H1 (cell line): Measurements from ENCODE around the gene S100A13.

Experiments used
- CBX8 ChIP-seq: fragments of 300-800, 300-1000 bp; sonication (generic); IDR thresholded peaks from 2 replicates; pipeline ENCODE4 v1.7.1; 2016; ENCODE audit warnings: low read depth, low read length, borderline replicate concordance
- EGR1 ChIP-seq: IDR thresholded peaks from 2 replicates; pipeline ENCODE4 v1.6.1; 2011; ENCODE audit warnings: low read depth, low read length, borderline replicate concordance
- EZH2 ChIP-seq: fragments of 200-600 bp; sonication (generic); IDR thresholded peaks from 2 replicates; pipeline ENCODE4 v1.7.1; 2012; ENCODE audit warnings: low read depth, mild to moderate bottlenecking, moderate library complexity, low read length, inconsistent platforms; ENCODE audit not compliant: severe bottlenecking
- FOSL1 ChIP-seq: IDR thresholded peaks from 2 replicates; pipeline ENCODE4 v1.6.1; 2011; ENCODE audit warnings: mild to moderate bottlenecking, low read depth, low read length, moderate library complexity; ENCODE audit not compliant: insufficient read depth
- MAFK ChIP-seq: IDR thresholded peaks from 2 replicates; pipeline ENCODE4 v1.6.1; 2012; ENCODE audit warnings: low read depth, mild to moderate bottlenecking, improper control_type of control experiment, low read length
- MAX ChIP-seq: IDR thresholded peaks from 2 replicates; pipeline ENCODE4 v1.6.1; 2012; ENCODE audit warnings: inconsistent platforms
- POLR2A ChIP-seq, 2 experiments: IDR thresholded peaks; 1 replicate in 1 of 2; 2 replicates in 1 of 2; pipeline ENCODE4 v1.6.1; 2011; ENCODE audit warnings: low read depth in 2 of 2, low read length in 2 of 2, mild to moderate bottlenecking in 2 of 2; ENCODE audit errors: control extremely low read depth in 1 of 2
- POLR2AphosphoS5 ChIP-seq: IDR thresholded peaks from 2 replicates; pipeline ENCODE4 v1.6.1; 2011; ENCODE audit warnings: low read depth, low read length
- TF ChIP-seq, protein P1 (sequence below): fragments of 300-600 bp; sonication (generic); IDR thresholded peaks from 2 replicates; pipeline ENCODE4 v1.7.1; 2012; ENCODE audit warnings: low read length, moderate library complexity, mild to moderate bottlenecking, inconsistent platforms; ENCODE audit not compliant: insufficient replicate concordance
- TF ChIP-seq, protein P2 (sequence below), 3 experiments: IDR thresholded peaks; 1 replicate in 2 of 3; 2 replicates in 1 of 3; pipeline versions ENCODE4 v1.5.1 to v1.6.1; 2011; ENCODE audit warnings: low read length in 3 of 3, mild to moderate bottlenecking in 3 of 3, inconsistent platforms in 2 of 3, low read depth in 1 of 3, moderate library complexity in 1 of 3; ENCODE audit not compliant: insufficient read depth in 1 of 3; ENCODE audit errors: control extremely low read depth in 1 of 3

- no peak for TF ChIP-seq EGR1
- no peak for TF ChIP-seq POLR2AphosphoS5
- TF ChIP-seq, protein P1, sequence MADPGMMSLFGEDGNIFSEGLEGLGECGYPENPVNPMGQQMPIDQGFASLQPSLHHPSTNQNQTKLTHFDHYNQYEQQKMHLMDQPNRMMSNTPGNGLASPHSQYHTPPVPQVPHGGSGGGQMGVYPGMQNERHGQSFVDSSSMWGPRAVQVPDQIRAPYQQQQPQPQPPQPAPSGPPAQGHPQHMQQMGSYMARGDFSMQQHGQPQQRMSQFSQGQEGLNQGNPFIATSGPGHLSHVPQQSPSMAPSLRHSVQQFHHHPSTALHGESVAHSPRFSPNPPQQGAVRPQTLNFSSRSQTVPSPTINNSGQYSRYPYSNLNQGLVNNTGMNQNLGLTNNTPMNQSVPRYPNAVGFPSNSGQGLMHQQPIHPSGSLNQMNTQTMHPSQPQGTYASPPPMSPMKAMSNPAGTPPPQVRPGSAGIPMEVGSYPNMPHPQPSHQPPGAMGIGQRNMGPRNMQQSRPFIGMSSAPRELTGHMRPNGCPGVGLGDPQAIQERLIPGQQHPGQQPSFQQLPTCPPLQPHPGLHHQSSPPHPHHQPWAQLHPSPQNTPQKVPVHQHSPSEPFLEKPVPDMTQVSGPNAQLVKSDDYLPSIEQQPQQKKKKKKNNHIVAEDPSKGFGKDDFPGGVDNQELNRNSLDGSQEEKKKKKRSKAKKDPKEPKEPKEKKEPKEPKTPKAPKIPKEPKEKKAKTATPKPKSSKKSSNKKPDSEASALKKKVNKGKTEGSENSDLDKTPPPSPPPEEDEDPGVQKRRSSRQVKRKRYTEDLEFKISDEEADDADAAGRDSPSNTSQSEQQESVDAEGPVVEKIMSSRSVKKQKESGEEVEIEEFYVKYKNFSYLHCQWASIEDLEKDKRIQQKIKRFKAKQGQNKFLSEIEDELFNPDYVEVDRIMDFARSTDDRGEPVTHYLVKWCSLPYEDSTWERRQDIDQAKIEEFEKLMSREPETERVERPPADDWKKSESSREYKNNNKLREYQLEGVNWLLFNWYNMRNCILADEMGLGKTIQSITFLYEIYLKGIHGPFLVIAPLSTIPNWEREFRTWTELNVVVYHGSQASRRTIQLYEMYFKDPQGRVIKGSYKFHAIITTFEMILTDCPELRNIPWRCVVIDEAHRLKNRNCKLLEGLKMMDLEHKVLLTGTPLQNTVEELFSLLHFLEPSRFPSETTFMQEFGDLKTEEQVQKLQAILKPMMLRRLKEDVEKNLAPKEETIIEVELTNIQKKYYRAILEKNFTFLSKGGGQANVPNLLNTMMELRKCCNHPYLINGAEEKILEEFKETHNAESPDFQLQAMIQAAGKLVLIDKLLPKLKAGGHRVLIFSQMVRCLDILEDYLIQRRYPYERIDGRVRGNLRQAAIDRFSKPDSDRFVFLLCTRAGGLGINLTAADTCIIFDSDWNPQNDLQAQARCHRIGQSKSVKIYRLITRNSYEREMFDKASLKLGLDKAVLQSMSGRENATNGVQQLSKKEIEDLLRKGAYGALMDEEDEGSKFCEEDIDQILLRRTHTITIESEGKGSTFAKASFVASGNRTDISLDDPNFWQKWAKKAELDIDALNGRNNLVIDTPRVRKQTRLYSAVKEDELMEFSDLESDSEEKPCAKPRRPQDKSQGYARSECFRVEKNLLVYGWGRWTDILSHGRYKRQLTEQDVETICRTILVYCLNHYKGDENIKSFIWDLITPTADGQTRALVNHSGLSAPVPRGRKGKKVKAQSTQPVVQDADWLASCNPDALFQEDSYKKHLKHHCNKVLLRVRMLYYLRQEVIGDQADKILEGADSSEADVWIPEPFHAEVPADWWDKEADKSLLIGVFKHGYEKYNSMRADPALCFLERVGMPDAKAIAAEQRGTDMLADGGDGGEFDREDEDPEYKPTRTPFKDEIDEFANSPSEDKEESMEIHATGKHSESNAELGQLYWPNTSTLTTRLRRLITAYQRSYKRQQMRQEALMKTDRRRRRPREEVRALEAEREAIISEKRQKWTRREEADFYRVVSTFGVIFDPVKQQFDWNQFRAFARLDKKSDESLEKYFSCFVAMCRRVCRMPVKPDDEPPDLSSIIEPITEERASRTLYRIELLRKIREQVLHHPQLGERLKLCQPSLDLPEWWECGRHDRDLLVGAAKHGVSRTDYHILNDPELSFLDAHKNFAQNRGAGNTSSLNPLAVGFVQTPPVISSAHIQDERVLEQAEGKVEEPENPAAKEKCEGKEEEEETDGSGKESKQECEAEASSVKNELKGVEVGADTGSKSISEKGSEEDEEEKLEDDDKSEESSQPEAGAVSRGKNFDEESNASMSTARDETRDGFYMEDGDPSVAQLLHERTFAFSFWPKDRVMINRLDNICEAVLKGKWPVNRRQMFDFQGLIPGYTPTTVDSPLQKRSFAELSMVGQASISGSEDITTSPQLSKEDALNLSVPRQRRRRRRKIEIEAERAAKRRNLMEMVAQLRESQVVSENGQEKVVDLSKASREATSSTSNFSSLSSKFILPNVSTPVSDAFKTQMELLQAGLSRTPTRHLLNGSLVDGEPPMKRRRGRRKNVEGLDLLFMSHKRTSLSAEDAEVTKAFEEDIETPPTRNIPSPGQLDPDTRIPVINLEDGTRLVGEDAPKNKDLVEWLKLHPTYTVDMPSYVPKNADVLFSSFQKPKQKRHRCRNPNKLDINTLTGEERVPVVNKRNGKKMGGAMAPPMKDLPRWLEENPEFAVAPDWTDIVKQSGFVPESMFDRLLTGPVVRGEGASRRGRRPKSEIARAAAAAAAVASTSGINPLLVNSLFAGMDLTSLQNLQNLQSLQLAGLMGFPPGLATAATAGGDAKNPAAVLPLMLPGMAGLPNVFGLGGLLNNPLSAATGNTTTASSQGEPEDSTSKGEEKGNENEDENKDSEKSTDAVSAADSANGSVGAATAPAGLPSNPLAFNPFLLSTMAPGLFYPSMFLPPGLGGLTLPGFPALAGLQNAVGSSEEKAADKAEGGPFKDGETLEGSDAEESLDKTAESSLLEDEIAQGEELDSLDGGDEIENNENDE: no peak
- no peak for TF ChIP-seq MAX
- TF ChIP-seq MAFK: no peak
- TF ChIP-seq, protein P2, sequence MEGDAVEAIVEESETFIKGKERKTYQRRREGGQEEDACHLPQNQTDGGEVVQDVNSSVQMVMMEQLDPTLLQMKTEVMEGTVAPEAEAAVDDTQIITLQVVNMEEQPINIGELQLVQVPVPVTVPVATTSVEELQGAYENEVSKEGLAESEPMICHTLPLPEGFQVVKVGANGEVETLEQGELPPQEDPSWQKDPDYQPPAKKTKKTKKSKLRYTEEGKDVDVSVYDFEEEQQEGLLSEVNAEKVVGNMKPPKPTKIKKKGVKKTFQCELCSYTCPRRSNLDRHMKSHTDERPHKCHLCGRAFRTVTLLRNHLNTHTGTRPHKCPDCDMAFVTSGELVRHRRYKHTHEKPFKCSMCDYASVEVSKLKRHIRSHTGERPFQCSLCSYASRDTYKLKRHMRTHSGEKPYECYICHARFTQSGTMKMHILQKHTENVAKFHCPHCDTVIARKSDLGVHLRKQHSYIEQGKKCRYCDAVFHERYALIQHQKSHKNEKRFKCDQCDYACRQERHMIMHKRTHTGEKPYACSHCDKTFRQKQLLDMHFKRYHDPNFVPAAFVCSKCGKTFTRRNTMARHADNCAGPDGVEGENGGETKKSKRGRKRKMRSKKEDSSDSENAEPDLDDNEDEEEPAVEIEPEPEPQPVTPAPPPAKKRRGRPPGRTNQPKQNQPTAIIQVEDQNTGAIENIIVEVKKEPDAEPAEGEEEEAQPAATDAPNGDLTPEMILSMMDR (IDR thresholded peaks at IDR 0.05; ENCODE audit: control extremely low read depth in 1 of 3, insufficient read depth in 1 of 3, low read depth in 1 of 3, low read length in 3 of 3): no peak
- no peak for TF ChIP-seq FOSL1
- TF ChIP-seq POLR2A (IDR thresholded peaks at IDR 0.05; ENCODE audit: control extremely low read depth in 1 of 2, low read depth in 2 of 2, low read length in 2 of 2): no peak
- TF ChIP-seq CBX8: no peak
- TF ChIP-seq EZH2: no peak
These were observed 54.0 kb downstream of the S100A13 start for GRCh38 chr1:153573351-153573750.
